ENCODE data around the gene FHL5.
"Not testable (repeated sequence)": the region's sequence is repeated elsewhere in the genome, so short reads cannot be mapped to it uniquely, and the experiment has no call there.

Gene FHL5

GRCh38 chr6:96611342-96611991, 48.5 kb downstream of the FHL5 start:
- DNase-seq = no peak

GRCh38 chr6:96613291-96613999, 50.5 kb downstream of the FHL5 start:
- DNase-seq = no peak

- DNase-seq = no peak
These were observed 57.9 kb downstream of the FHL5 start for GRCh38 chr6:96620851-96621250.

GRCh38 chr6:96621983-96622382, 59.1 kb downstream of the FHL5 start:
- no peak for DNase-seq

GRCh38 chr6:96624957-96625356, 62.0 kb downstream of the FHL5 start:
- DNase-seq = no peak

GRCh38 chr6:96626759-96627364, 63.9 kb downstream of the FHL5 start:
- DNase-seq = no peak

- DNase-seq = no peak
These were observed 68.3 kb downstream of the FHL5 start for GRCh38 chr6:96631248-96631647.

- DNase-seq = not testable (repeated sequence)
These were observed 75.1 kb downstream of the FHL5 start for GRCh38 chr6:96637979-96638378.

GRCh38 chr6:96645106-96645505, 82.2 kb downstream of the FHL5 start:
- no peak for DNase-seq

- DNase-seq = no peak
These were observed 87.0 kb downstream of the FHL5 start for GRCh38 chr6:96649926-96650325.

- DNase-seq = no peak
These were observed 88.9 kb downstream of the FHL5 start for GRCh38 chr6:96651816-96652215.

- no peak for DNase-seq
These were observed 89.6 kb downstream of the FHL5 start for GRCh38 chr6:96652552-96652951.

GRCh38 chr6:96653181-96653580, 90.3 kb downstream of the FHL5 start:
- no peak for DNase-seq

- no peak for DNase-seq
These were observed 93.6 kb downstream of the FHL5 start for GRCh38 chr6:96656567-96656966.

GRCh38 chr6:96657344-96657743, 94.4 kb downstream of the FHL5 start:
- no peak for DNase-seq

GRCh38 chr6:96659084-96659845, 96.3 kb downstream of the FHL5 start:
- DNase-seq = no peak
